Mesenchymal stem cell (in vitro differentiated cells and primary cell): ENCODE results near the gene LKAAEAR1.
"Not testable (repeated sequence)": the region's sequence is repeated elsewhere in the genome, so short reads cannot be mapped to it uniquely, and the experiment has no call there.

Source experiments
- DNase-seq: peaks from one replicate; pipeline ENCODE4 v3.0.0-alpha.2; 2013
- H2AFZ ChIP-seq: one replicate; pipeline ENCODE4 v1.6.1; 2013; ENCODE audit warnings: low read depth, mild to moderate bottlenecking, control low read depth, inconsistent platforms, low read length, moderate library complexity
- H2AK5ac ChIP-seq: 2 replicates; pipeline ENCODE4 v1.6.1; 2013; ENCODE audit warnings: low read length, moderate library complexity, mild to moderate bottlenecking, inconsistent platforms; ENCODE audit not compliant: severe bottlenecking
- H2BK120ac ChIP-seq: one replicate; pipeline ENCODE4 v1.6.1; 2013; ENCODE audit warnings: low read depth, mild to moderate bottlenecking, inconsistent platforms, low read length, moderate library complexity
- H2BK12ac ChIP-seq, 2 experiments: one replicate each; pipeline ENCODE4 v1.6.1; 2013; ENCODE audit warnings: inconsistent platforms in 2 of 2, low read length in 2 of 2, mild to moderate bottlenecking in 2 of 2, moderate library complexity in 2 of 2, control low read depth in 1 of 2
- H2BK15ac ChIP-seq: one replicate; pipeline ENCODE4 v1.6.1; 2013; ENCODE audit warnings: mild to moderate bottlenecking, low read depth, inconsistent platforms; ENCODE audit not compliant: poor library complexity, severe bottlenecking
- H2BK5ac ChIP-seq: 2 replicates; pipeline ENCODE4 v1.6.1; 2013; ENCODE audit warnings: low read depth, mild to moderate bottlenecking, low read length, control low read depth, inconsistent platforms; ENCODE audit not compliant: poor library complexity, severe bottlenecking
- H3K14ac ChIP-seq, 2 experiments: one replicate each; pipeline ENCODE4 v1.6.1; 2013; ENCODE audit warnings: inconsistent platforms in 2 of 2, low read length in 2 of 2, control low read depth in 1 of 2, mild to moderate bottlenecking in 1 of 2, moderate library complexity in 1 of 2
- H3K18ac ChIP-seq, 2 experiments: one replicate each; pipeline ENCODE4 v1.6.1; 2013; ENCODE audit warnings: inconsistent platforms in 2 of 2, low read length in 2 of 2, control low read depth in 1 of 2, low read depth in 1 of 2, mild to moderate bottlenecking in 1 of 2
- H3K23ac ChIP-seq, 2 experiments: one replicate each; pipeline ENCODE4 v1.6.1; 2013; ENCODE audit warnings: inconsistent platforms in 2 of 2, low read length in 2 of 2, mild to moderate bottlenecking in 2 of 2, moderate library complexity in 2 of 2, control low read depth in 1 of 2
- H3K27ac ChIP-seq: 2 replicates; pipeline ENCODE4 v1.5.1; 2013; ENCODE audit warnings: mild to moderate bottlenecking, moderate library complexity, low read length, control low read depth, inconsistent platforms; ENCODE audit not compliant: poor library complexity, severe bottlenecking
- H3K27me3 ChIP-seq, 2 experiments: 2 replicates each; pipeline versions ENCODE4 v1.6.1 to v1.7.0; 2013; ENCODE audit warnings: low read length in 2 of 2, mild to moderate bottlenecking in 2 of 2, moderate library complexity in 2 of 2, control low read depth in 1 of 2, inconsistent platforms in 1 of 2; ENCODE audit not compliant: control insufficient read depth in 1 of 2, insufficient read depth in 1 of 2
- H3K36me3 ChIP-seq, 2 experiments: 2 replicates each; pipeline versions ENCODE4 v1.6.1 to v1.7.0; 2013; ENCODE audit warnings: low read length in 2 of 2, control low read depth in 1 of 2, inconsistent platforms in 1 of 2, low read depth in 1 of 2, mild to moderate bottlenecking in 1 of 2; ENCODE audit not compliant: insufficient read depth in 2 of 2, control insufficient read depth in 1 of 2
- H3K4ac ChIP-seq, 2 experiments: one replicate each; pipeline ENCODE4 v1.6.1; 2013; ENCODE audit warnings: inconsistent platforms in 2 of 2, low read length in 2 of 2, mild to moderate bottlenecking in 2 of 2, moderate library complexity in 2 of 2, control low read depth in 1 of 2, low read depth in 1 of 2
- H3K4me1 ChIP-seq: 2 replicates; pipeline ENCODE4 v1.6.1; 2013; ENCODE audit warnings: low read depth, low read length, control low read depth; ENCODE audit not compliant: control insufficient read depth, insufficient read depth
- H3K4me2 ChIP-seq: 2 replicates; pipeline ENCODE4 v1.6.1; 2013; ENCODE audit warnings: low read length, mild to moderate bottlenecking, inconsistent platforms; ENCODE audit not compliant: poor library complexity, severe bottlenecking
- H3K4me3 ChIP-seq, 2 experiments: 2 replicates each; pipeline versions ENCODE4 v1.5.1 to v1.7.0; 2013; ENCODE audit warnings: low read length in 2 of 2, mild to moderate bottlenecking in 2 of 2, control low read depth in 1 of 2, low read depth in 1 of 2; ENCODE audit not compliant: insufficient read depth in 1 of 2
- H3K79me1 ChIP-seq: replicated peaks from 2 replicates; pipeline ENCODE4 v1.6.1; 2013; ENCODE audit warnings: mild to moderate bottlenecking, control low read depth, low read length, inconsistent platforms; ENCODE audit not compliant: poor library complexity, severe bottlenecking
- H3K9ac ChIP-seq: 2 replicates; pipeline ENCODE4 v1.7.0; 2013; ENCODE audit warnings: mild to moderate bottlenecking, low read length, moderate library complexity
- H3K9me3 ChIP-seq: 2 replicates; pipeline ENCODE4 v1.7.0; 2013; ENCODE audit warnings: mild to moderate bottlenecking, low read length; ENCODE audit not compliant: control insufficient read depth
- H4K8ac ChIP-seq: one replicate; pipeline ENCODE4 v1.6.1; 2013; ENCODE audit warnings: inconsistent platforms, mild to moderate bottlenecking, low read length, moderate library complexity
- H4K91ac ChIP-seq: one replicate; pipeline ENCODE4 v1.6.1; 2013; ENCODE audit warnings: mild to moderate bottlenecking, low read length, inconsistent platforms
- WGBS: methylation state at CpG from one replicate; pipeline ENCODE4 v1.1.7; 2013; ENCODE audit warnings: mixed read lengths; 5-methylcytosine and 5-hydroxymethylcytosine counted together

LKAAEAR1 gene

DNA sequence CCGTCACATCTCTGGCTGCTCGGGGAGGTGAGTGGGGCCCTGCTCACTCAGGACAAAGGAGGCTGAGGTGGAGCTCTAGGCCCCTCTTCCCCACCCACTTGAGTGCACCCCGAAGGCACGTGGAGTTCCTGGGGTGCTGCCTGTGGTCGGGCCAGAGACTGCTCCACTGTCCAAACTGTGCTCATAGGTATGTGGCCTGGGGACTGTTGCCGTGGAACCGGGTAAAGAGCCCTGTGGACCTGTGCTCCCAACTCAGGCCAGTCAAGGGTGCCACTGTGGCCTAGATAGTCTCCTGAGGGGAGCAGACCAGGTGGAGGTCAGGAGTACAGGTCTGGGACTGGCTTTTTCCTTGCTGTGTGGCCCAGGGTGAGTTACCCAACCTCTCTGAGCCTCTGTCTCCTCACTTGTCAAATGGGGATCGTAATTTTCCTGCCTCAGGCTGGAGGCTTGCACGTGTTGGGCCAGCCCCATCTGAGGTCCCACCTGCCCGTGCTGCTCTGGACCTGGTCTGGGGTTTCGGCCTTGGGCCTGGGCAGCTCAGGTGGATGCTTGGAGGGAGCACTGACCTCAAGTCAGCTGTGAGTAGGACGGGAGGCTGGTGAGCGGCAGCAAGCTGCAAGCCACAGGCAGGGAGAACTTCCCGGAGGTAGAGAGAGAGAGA lies 35.6 kb upstream of the LKAAEAR1 start:
- Histone ChIP-seq H3K27ac (no peak overlapping the region), H2BK12ac (no peak overlapping the region), H3K4ac (no peak overlapping the region), H3K4me1 (peaks cover 8% of the 10 kb centered on the region), H4K91ac (no peak overlapping the region), H3K9ac (no peak overlapping the region), H4K8ac (peak overlapping the region; percentile 59), H3K23ac (no peak overlapping the region), H2BK15ac (no peak overlapping the region), H3K4me2 (no peak overlapping the region), H3K9me3 (no peaks in the 10 kb centered on the region), H2BK120ac (no peak overlapping the region), H3K36me3 (no peaks in the 10 kb centered on the region), H3K14ac (no peak overlapping the region), H2BK5ac (no peak overlapping the region), H3K4me3 (no peak overlapping the region), H3K18ac (no peak overlapping the region), H3K27me3 (peaks cover 35 to 64% of the 10 kb centered on the region in 2 experiments), H2AK5ac (no peak overlapping the region), H2AFZ (no peak overlapping the region), H3K79me1 (no peaks in the 10 kb centered on the region)
- DNase-seq, result no peak
- 73% methylated on average over 13 of the region's 14 CpGs for whole genome bisulfite sequencing

DNA sequence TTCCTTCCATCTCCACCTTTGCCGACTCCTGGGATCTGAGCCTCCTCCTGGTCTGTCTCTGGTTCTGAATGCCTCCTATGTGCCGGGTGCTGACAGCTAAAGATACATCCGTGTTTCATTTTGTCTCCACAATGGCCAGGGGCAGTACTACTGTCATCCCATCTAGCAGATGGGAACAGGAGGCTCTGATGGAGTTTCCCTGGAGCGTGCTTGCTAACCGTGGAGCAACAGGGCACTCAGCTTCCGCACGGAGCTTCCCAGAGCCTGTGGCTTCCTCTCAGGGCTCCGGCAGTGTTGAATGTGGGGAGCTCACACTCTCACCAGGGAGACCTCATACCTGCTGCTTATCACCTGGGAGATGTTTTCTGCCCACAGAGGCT lies 35.1 kb upstream of the LKAAEAR1 start:
- H2AK5ac ChIP-seq, result no peak overlapping the region
- H3K23ac ChIP-seq, result no peak overlapping the region
- H3K27me3 ChIP-seq, result peaks cover 41 to 65% of the 10 kb centered on the region in 2 experiments
- H3K14ac ChIP-seq, result no peak overlapping the region
- H3K4me2 ChIP-seq, result no peak overlapping the region
- no peak overlapping the region for H2BK12ac ChIP-seq
- peaks cover 8% of the 10 kb centered on the region for H3K4me1 ChIP-seq
- H2BK5ac ChIP-seq, result no peak overlapping the region
- no peak overlapping the region for H2AFZ ChIP-seq
- H3K9ac ChIP-seq, result no peak overlapping the region
- no peaks in the 10 kb centered on the region for H3K36me3 ChIP-seq
- H3K4ac ChIP-seq, result no peak overlapping the region
- no peak overlapping the region for H3K27ac ChIP-seq
- H3K79me1 ChIP-seq, result no peaks in the 10 kb centered on the region
- H4K8ac ChIP-seq, result no peak overlapping the region
- no peak overlapping the region for H2BK120ac ChIP-seq
- no peaks in the 10 kb centered on the region for H3K9me3 ChIP-seq
- DNase-seq, result no peak
- no peak overlapping the region for H4K91ac ChIP-seq
- no peak overlapping the region for H2BK15ac ChIP-seq
- WGBS, result 82% methylated on average over 8 of the region's 8 CpGs
- no peak overlapping the region for H3K18ac ChIP-seq
- no peak overlapping the region for H3K4me3 ChIP-seq

DNA sequence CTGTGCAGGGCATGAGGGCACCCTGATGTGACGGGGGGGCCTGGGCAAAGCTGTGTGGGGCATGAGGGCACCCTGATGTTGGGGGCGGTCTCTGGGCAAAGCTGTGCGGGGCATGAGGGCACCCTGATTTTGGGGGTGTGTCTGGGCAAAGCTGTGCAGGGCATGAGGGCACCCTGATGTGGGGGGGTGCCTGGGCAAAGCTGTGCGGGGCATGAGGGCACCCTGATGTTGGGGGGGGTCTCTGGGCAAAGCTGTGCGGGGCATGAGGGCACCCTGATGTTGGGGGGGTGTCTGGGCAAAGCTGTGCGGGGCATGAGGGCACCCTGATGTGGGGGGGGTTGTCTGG lies 33.2 kb upstream of the LKAAEAR1 start:
- not testable (repeated sequence) for H2BK12ac ChIP-seq, H2AFZ ChIP-seq, H3K23ac ChIP-seq, H3K36me3 ChIP-seq, H3K14ac ChIP-seq, H3K9ac ChIP-seq, H4K91ac ChIP-seq, H3K27ac ChIP-seq, H3K4ac ChIP-seq, H3K18ac ChIP-seq, H3K4me2 ChIP-seq, H3K4me3 ChIP-seq, H2BK15ac ChIP-seq, H2BK5ac ChIP-seq, H3K4me1 ChIP-seq, DNase-seq, H4K8ac ChIP-seq, H3K79me1 ChIP-seq, H2AK5ac ChIP-seq, H2BK120ac ChIP-seq, H3K9me3 ChIP-seq
- 40% methylated on average over 1 of the region's 6 CpGs for WGBS
- H3K27me3 ChIP-seq, result peaks cover 41 to 71% of the 10 kb centered on the region in 2 experiments

DNA sequence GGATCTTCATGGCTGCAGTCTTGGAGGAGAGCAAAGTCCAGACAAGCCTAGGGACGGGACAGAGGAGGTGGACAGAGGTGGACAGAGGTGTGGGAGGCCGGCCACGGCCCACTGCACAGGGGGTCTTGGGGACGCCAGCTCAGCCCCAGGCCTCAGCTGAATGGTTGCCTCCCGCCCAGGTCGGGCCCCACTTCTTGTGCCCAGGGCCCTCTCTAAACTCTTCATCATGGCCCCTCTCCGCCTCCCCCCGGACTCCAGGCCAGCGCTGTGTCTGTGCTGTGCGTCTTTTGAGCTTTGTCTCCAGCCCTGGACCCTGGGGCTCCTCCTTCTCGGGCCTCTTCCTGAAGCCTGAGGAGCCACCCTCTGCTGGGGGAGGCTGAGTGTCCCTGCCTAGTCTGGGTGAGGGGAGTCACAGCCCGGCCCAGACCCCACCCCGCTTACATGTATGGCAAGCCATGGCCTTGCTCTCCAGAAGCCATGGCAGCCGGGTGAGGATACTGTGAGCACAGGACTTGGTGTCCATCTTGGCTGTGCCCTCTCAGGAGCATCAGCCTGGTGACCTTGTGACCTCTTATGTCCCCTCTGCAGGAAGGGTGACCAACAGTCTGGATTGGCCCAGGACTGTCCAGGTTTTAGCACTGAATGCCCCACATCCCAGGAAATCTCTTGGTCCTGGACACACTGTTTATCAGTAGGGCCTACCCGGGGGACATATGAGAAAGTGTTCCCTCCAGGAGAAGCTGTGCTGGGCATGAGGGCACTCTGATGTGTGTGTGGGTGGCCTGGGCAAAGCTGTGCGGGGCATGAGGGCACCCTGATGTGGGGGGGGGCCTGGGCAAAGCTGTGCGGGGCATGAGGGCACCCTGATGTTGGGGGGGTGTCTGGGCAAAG lies 32.6 kb upstream of the LKAAEAR1 start:
- DNase-seq, result no peak
- Histone ChIP-seq H2AK5ac (no peak overlapping the region), H3K27me3 (peaks cover 38 to 71% of the 10 kb centered on the region in 2 experiments), H3K9me3 (no peaks in the 10 kb centered on the region), H3K4me3 (no peak overlapping the region), H3K27ac (no peak overlapping the region), H3K4me1 (peaks cover 8% of the 10 kb centered on the region), H4K91ac (no peak overlapping the region), H4K8ac (no peak overlapping the region), H2BK12ac (no peak overlapping the region), H3K14ac (no peak overlapping the region), H3K4ac (no peak overlapping the region), H3K9ac (no peak overlapping the region), H3K23ac (no peak overlapping the region), H2BK15ac (no peak overlapping the region), H3K36me3 (no peaks in the 10 kb centered on the region), H2BK5ac (no peak overlapping the region), H3K18ac (no peak overlapping the region), H3K4me2 (no peak overlapping the region), H2AFZ (no peak overlapping the region), H3K79me1 (no peaks in the 10 kb centered on the region), H2BK120ac (no peak overlapping the region)
- WGBS, result 83% methylated on average over 15 of the region's 17 CpGs
